Stimulated activated CD4-positive, alpha-beta T cell treated with anti-CD3 and anti-CD28 coated beads, Interleukin-15, amount 100 ng/mL, for 48 hours (primary cell): ENCODE results near the gene NOL8.
A peak's percentile ranks its signal among the peaks of the same experiment; 100 is the strongest.

ENCODE experiments used
- DNase-seq, 2 donors: peaks; one replicate each; pipeline ENCODE4 v3.0.0-alpha.2; 2020; ENCODE audit warnings: low read depth in 2 of 2

NOL8 gene

GRCh38 chr9:92325269-92325990 lies at the start of gene NOL8, which contains the start of gene CENPP:
TSS of gene NOL8 (minus strand) at chr9:92325350. CDS start at chr9:92324161, 1,189 bp downstream.
TSS of gene CENPP (plus strand) at chr9:92325953.
- peak; percentile 68 to 75 for DNase-seq

- no peak for DNase-seq
Observed at GRCh38 chr9:92373167-92373566, 48.0 kb upstream of the NOL8 start.

- DNase-seq: no peak
Observed at GRCh38 chr9:92369075-92369474, 43.9 kb upstream of the NOL8 start.

GRCh38 chr9:92360083-92360482 lies 34.9 kb upstream of the NOL8 start:
- DNase-seq: no peak

GRCh38 chr9:92359394-92359995 lies 34.3 kb upstream of the NOL8 start:
- no peak for DNase-seq

GRCh38 chr9:92353051-92353450 lies 27.9 kb upstream of the NOL8 start:
- no peak for DNase-seq

GRCh38 chr9:92350740-92351133 lies 25.6 kb upstream of the NOL8 start:
- DNase-seq: no peak

GRCh38 chr9:92349771-92350739 lies 24.9 kb upstream of the NOL8 start:
- DNase-seq: no peak

- no peak for DNase-seq
Observed at GRCh38 chr9:92345582-92345981, 20.4 kb upstream of the NOL8 start.

- no peak for DNase-seq
Observed at GRCh38 chr9:92342825-92343488, 17.8 kb upstream of the NOL8 start.

- no peak for DNase-seq
Observed at GRCh38 chr9:92341578-92341977, 16.4 kb upstream of the NOL8 start.

GRCh38 chr9:92333282-92333634 lies 8.1 kb upstream of the NOL8 start:
- no peak for DNase-seq

GRCh38 chr9:92332577-92333281 lies 7.6 kb upstream of the NOL8 start:
- no peak for DNase-seq

- no peak for DNase-seq
Observed at GRCh38 chr9:92328225-92328624, 3.1 kb upstream of the NOL8 start.

GRCh38 chr9:92327283-92327850 lies 2.2 kb upstream of the NOL8 start:
- DNase-seq: no peak

GRCh38 chr9:92325991-92326500 lies 896 bp upstream of the NOL8 start:
- DNase-seq: no peak

GRCh38 chr9:92324889-92325268 lies 271 bp downstream of the NOL8 start:
- no peak for DNase-seq

- DNase-seq: no peak
Observed at GRCh38 chr9:92324431-92324830, 719 bp downstream of the NOL8 start.

GRCh38 chr9:92315456-92315855 lies 9.7 kb downstream of the NOL8 start:
- no peak for DNase-seq

GRCh38 chr9:92313624-92314012 lies 11.5 kb downstream of the NOL8 start:
- no peak for DNase-seq
